Body of pancreas (tissue), 4 donors: Measurements from ENCODE around the gene PPP1R1B.

Experiments used
- POLR2A ChIP-seq, 3 donors: fragments of 450-650 bp; IDR thresholded peaks; one replicate each; pipeline ENCODE4 v1.6.1; 2016; ENCODE audit warnings: antibody characterized with exemption in 3 of 3, mild to moderate bottlenecking in 2 of 3
- TF ChIP-seq, protein P1 (sequence below), 7 experiments: fragments of 450-650 bp in 4 of 7; fragments of 200-600 bp in 3 of 7; sonication (generic) in 3 of 7; IDR thresholded peaks; one replicate each; pipeline ENCODE4 v1.5.1; 2016 to 2019; ENCODE audit warnings: antibody characterized with exemption in 7 of 7

GRCh38 chr17:39595928-39596510 is 30.7 kb upstream of the PPP1R1B start:
- TF ChIP-seq, protein P1, sequence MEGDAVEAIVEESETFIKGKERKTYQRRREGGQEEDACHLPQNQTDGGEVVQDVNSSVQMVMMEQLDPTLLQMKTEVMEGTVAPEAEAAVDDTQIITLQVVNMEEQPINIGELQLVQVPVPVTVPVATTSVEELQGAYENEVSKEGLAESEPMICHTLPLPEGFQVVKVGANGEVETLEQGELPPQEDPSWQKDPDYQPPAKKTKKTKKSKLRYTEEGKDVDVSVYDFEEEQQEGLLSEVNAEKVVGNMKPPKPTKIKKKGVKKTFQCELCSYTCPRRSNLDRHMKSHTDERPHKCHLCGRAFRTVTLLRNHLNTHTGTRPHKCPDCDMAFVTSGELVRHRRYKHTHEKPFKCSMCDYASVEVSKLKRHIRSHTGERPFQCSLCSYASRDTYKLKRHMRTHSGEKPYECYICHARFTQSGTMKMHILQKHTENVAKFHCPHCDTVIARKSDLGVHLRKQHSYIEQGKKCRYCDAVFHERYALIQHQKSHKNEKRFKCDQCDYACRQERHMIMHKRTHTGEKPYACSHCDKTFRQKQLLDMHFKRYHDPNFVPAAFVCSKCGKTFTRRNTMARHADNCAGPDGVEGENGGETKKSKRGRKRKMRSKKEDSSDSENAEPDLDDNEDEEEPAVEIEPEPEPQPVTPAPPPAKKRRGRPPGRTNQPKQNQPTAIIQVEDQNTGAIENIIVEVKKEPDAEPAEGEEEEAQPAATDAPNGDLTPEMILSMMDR (IDR thresholded peaks at IDR 0.05): no peak
- TF ChIP-seq POLR2A (IDR thresholded peaks at IDR 0.05): no peak
